ENCODE results near the gene PARP8. TPM values are rescaled to one million over a fixed set of nuclear protein-coding genes. Genes with fewer than 3 reads are reported as not detected.
A peak's percentile ranks its signal among the peaks of the same experiment; 100 is the strongest.

PARP8 gene, protein sequence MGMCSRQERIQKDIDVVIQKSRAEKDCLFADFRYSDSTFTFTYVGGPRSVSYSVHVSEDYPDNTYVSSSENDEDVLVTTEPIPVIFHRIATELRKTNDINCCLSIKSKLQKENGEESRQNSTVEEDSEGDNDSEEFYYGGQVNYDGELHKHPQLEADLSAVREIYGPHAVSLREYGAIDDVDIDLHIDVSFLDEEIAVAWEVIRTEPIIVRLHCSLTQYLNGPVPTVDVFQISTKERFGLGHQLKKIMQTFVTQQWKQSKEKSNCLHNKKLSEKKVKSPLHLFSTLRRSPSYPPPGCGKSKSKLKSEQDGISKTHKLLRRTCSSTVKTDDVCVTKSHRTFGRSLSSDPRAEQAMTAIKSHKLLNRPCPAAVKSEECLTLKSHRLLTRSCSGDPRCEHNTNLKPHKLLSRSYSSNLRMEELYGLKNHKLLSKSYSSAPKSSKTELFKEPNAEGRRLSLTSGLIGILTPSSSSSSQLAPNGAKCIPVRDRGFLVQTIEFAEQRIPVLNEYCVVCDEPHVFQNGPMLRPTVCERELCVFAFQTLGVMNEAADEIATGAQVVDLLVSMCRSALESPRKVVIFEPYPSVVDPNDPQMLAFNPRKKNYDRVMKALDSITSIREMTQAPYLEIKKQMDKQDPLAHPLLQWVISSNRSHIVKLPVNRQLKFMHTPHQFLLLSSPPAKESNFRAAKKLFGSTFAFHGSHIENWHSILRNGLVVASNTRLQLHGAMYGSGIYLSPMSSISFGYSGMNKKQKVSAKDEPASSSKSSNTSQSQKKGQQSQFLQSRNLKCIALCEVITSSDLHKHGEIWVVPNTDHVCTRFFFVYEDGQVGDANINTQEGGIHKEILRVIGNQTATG
- total RNA-seq (2011; cell fraction: chromatin; rRNA removed; ENCODE audit: low replicate concordance): 0.23 TPM in 1 of 2 replicates, not detected in the other
- total RNA-seq (2011; cell fraction: nucleolus; rRNA removed): not detected in 2 replicates
- total RNA-seq (2011; cell fraction: nucleoplasm; rRNA removed): not detected in 2 replicates
- total RNA-seq (2014; rRNA removed) (not detected in 2 replicates), total RNA-seq (2014; rRNA removed; fragmentation: Illumina TruSeq; extraction: Trizol) (not detected in 2 replicates), total RNA-seq (2015; rRNA removed; fragmentation: Illumina TruSeq; extraction: Trizol) (0.11 TPM in 1 of 2 replicates, not detected in the other), total RNA-seq (2021) (0.31 TPM in 2 replicates), polyA plus RNA-seq (2011; rRNA removed) (not detected in 2 replicates), polyA plus RNA-seq (2014; fragmentation: Illumina TruSeq; extraction: Trizol) (not detected in 2 replicates), polyA plus RNA-seq (2014; fragmentation: Nextera tagmentation; extraction: Ambion mirVana) (under 1 TPM in 1 of 2 experiments, not detected in 1; 0.03 TPM), polyA plus RNA-seq (2014; rRNA removed) (not detected in 2 replicates), polyA minus RNA-seq (2011; rRNA and poly(A)+ RNA removed) (not detected in 2 replicates), Bru-seq, nascent RNA (percentile 15 among the genes with signal in this experiment), BruChase-seq, experiment 1, labeled RNA remaining after a 2-hour chase (percentile 18 among the genes with signal in this experiment), BruChase-seq, experiment 2, labeled RNA remaining after a 6-hour chase (percentile 17 among the genes with signal in this experiment)
- polyA plus RNA-seq (2011; cell fraction: cytosol; rRNA removed): not detected in 2 replicates
- 0.03 TPM in 1 of 2 replicates, not detected in the other for polyA plus RNA-seq (2011; cell fraction: nucleus; rRNA removed)
- 0.35 TPM in 1 of 2 replicates, not detected in the other for polyA plus RNA-seq (2012)
- not detected in 2 replicates for polyA minus RNA-seq (2011; cell fraction: cytosol; rRNA and poly(A)+ RNA removed)
- not detected in 2 replicates for polyA minus RNA-seq (2011; cell fraction: nucleus; rRNA and poly(A)+ RNA removed)
- long read RNA-seq, experiment 1: 0 reads
- long read RNA-seq, experiment 2: 0 reads
- long read RNA-seq, experiment 3: 0 reads

DNA sequence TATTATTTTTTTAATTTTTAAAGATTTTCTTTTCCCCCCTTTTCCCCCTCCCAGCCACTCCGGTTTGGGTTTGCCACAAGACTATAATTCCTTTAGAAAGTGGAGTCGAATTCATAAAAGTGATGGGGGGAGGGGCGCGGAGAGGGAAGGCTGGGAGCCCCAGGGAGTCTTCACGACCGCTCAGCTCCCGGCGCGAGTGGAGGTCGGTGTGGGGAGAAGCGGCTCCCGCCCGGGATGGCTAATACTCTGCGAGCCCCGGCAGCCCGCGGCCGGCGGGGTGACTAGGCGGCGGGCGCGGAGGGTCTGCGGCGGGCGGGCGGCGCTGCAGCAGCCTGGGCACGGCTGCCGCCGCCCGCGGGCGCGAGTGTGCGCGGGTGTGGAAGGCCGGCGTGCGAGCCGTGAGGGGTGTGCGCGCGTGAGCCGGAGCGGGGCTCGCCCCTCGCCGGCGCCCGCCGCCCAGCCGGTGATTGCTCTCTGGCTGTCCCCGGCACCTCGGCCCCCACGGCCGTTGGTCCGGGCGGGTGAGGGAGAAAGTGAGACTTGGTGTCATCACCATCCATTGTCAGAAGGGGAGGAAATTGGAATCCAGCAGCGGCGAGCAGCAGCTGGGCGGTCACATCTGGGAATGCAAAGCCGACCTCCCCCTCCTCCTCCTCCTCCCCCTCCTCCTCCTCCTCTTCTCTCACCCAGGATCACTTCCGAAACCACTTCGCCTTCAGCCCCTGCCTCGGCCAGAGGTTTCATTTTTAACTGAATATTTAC is at the start of gene PARP8:
Gene PARP8 (plus strand): TSS at position 377 of the 762 bp plus-strand sequence. CDS start 459 bp downstream, outside the sequence.
- FAIRE-seq: no peak
- CTCF ChIA-PET (ENCODE audit: low intra/inter-chr PET ratio): no interaction called here
- no TSS peak for BruUV-seq (replicated peaks)
- no peak for TF ChIP-seq ZNF76 (CRISPR knock-in tag; IDR thresholded peaks at IDR 0.05; ENCODE audit: borderline replicate concordance)
- no peak for TF ChIP-seq GTF2E2 (tag; IDR thresholded peaks at IDR 0.05)
- TF ChIP-seq TEAD2 (tag; IDR thresholded peaks at IDR 0.05): no peak
- TF ChIP-seq ADNP (tag; IDR thresholded peaks at IDR 0.05): no peak
- TF ChIP-seq, protein P1, sequence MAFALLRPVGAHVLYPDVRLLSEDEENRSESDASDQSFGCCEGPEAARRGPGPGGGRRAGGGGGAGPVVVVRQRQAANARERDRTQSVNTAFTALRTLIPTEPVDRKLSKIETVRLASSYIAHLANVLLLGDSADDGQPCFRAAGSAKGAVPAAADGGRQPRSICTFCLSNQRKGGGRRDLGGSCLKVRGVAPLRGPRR (CRISPR knock-in tag; IDR thresholded peaks at IDR 0.05): no peak
- no peak for TF ChIP-seq ZNF408 (CRISPR knock-in tag; IDR thresholded peaks at IDR 0.05; ENCODE audit: low read depth)
- no peak for TF ChIP-seq ZNF277 (CRISPR knock-in tag; IDR thresholded peaks at IDR 0.05; ENCODE audit: borderline replicate concordance)
- TF ChIP-seq RBM25 (IDR thresholded peaks at IDR 0.05; ENCODE audit: low read depth, low read length, severe bottlenecking): no peak
- TF ChIP-seq ZNF449 (CRISPR knock-in tag; IDR thresholded peaks at IDR 0.05): no peak
- no peak for TF ChIP-seq GABPB2 (CRISPR knock-in tag; conservative IDR thresholded peaks at IDR 0.05)
- no peak for TF ChIP-seq HDAC2 (IDR thresholded peaks at IDR 0.05)

More for the DNA sequence above, at the start of gene PARP8:
- H3K79me2 ChIP-seq (ENCODE audit: control insufficient read depth, insufficient read depth, low read length): no peaks in the 10 kb centered on the region
- no peaks in the 10 kb centered on the region for H3K9me1 ChIP-seq (ENCODE audit: control insufficient read depth, insufficient read depth, low read length)
- no peak within 1 kb of the TSS for H3K27ac ChIP-seq (ENCODE audit: extremely low read depth, low read depth, low read length)
- 21% methylated on average over 46 of the region's 66 CpGs for WGBS (ENCODE audit: insufficient coverage, low coverage, missing lambda C conversion rate)
- H3K27me3 ChIP-seq (ENCODE audit: control insufficient read depth in 2 of 2, insufficient read depth in 2 of 2, low read length in 2 of 2): no peaks in the 10 kb centered on the region
- POLR2A ChIA-PET: no interaction called here
- no peak within 1 kb of the TSS for H3K9ac ChIP-seq (ENCODE audit: insufficient read depth in 1 of 2, low read depth in 2 of 2, low read length in 2 of 2)
- intact Hi-C loops (cut with micrococcal nuclease) (no loop called here), in situ Hi-C loops (cut with MboI) (no loop called here)
- DNase-seq (ENCODE audit: extremely low read depth in 1 of 4, low spot score in 3 of 4) (no peak), ATAC-seq (no peak)
- H3K36me3 ChIP-seq (ENCODE audit: control insufficient read depth, insufficient read depth, low read length): no peaks in the 10 kb centered on the region
- no peaks in the 10 kb centered on the region for H3K9me3 ChIP-seq (replicated peaks; ENCODE audit: control insufficient read depth, insufficient read depth, low read depth, low read length)
- no peak within 1 kb of the TSS for H3K4me2 ChIP-seq (ENCODE audit: insufficient read depth, low read length)
- no peaks in the 10 kb centered on the region for H4K20me1 ChIP-seq (replicated peaks; ENCODE audit: control insufficient read depth, insufficient read depth, low read length)
- peaks cover 0 to 5% of the 10 kb centered on the region in 2 experiments; a peak in 1 of 5 replicates for H3K4me1 ChIP-seq (replicated peaks in 1 of 2; ENCODE audit: control insufficient read depth in 2 of 2, insufficient read depth in 2 of 2, low read length in 2 of 2)
- no peak within 1 kb of the TSS for H2AFZ ChIP-seq (ENCODE audit: low read depth, low read length)
- H3K4me3 ChIP-seq: no peak within 1 kb of the TSS
